Type B pancreatic cell (in vitro differentiated cells): ENCODE results near the gene CEPT1. TPM values are rescaled to one million over a fixed set of nuclear protein-coding genes. Genes with fewer than 3 reads are reported as not detected.
A peak's percentile ranks its signal among the peaks of the same experiment; 100 is the strongest.

Experiments used
- DNase-seq: peaks from one replicate; pipeline ENCODE4 v3.0.0; 2021; ENCODE audit warnings: mixed read lengths; ENCODE audit not compliant: unreplicated experiment; ENCODE audit errors: extremely low spot score
- H3K27ac Mint-ChIP-seq: 2 replicates; pipeline ENCODE4 v1.8.0; 2021; ENCODE audit warnings: mild to moderate bottlenecking, mixed read lengths
- H3K27me3 Mint-ChIP-seq: 2 replicates; pipeline ENCODE4 v1.8.0; 2021; ENCODE audit warnings: mixed read lengths
- H3K36me3 Mint-ChIP-seq: 2 replicates; pipeline ENCODE4 v1.8.0; 2021; ENCODE audit warnings: mixed read lengths
- H3K4me1 Mint-ChIP-seq: one replicate; pipeline ENCODE4 v1.8.0; 2021; ENCODE audit warnings: mixed read lengths; ENCODE audit not compliant: unreplicated experiment
- H3K4me3 Mint-ChIP-seq: 2 replicates; pipeline ENCODE4 v1.8.0; 2021; ENCODE audit warnings: mild to moderate bottlenecking, mixed read lengths
- H3K9me3 Mint-ChIP-seq: 2 replicates; pipeline ENCODE4 v1.8.0; 2021; ENCODE audit warnings: mixed read lengths
- total RNA-seq: library from RNA; stranded (reverse); gene quantifications from 2 replicates; pipeline ENCODE4 v1.2.1, GENCODE V29; 2021; ENCODE audit warnings: low replicate concordance
- TF ChIP-seq, protein P1 (sequence below): fragments of 200-600 bp; sonication (generic); conservative IDR thresholded peaks from 2 replicates; pipeline ENCODE4 v1.5.0; 2021; ENCODE audit warnings: antibody characterized with exemption, mild to moderate bottlenecking

CEPT1 gene
- total RNA-seq, 1 donor from 2014 or later: 41.0 TPM

DNA sequence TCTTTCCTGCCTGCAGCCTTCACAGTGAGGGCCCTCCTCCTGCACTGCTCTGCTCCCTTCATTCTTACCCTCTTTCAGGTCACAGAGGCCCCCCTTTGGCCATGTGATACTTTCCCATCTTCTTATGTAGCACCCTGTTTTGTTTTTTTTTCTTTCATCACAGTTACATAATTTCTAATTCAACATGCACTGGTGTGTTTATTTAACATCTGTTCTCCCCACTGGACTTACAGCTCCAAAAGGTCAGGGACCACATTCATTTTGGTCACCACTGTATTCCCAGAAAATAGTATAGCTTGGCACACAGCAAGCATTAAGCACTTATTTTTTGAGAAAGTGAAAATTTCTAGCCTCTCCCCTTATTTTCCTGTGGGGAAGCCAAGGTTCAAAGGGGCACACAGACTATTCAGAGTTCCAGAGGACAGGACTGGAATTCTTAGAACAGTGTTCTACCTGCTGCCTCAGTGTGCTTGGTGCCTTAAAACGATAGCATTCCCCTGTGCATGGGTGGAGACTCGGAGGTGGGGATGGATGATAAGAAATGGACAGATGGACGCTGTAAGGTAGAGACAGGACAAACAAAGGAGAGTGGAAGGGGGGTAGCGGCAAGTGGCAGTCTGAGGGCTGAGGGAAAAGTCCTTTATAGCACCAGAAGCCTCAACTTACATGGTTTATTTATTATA lies 55.1 kb downstream of the CEPT1 start:
- H3K36me3 Mint-ChIP-seq: peaks cover 6% of the 10 kb centered on the region
- peak overlapping the region; percentile 5 for H3K4me3 Mint-ChIP-seq
- H3K9me3 Mint-ChIP-seq: no peaks in the 10 kb centered on the region
- DNase-seq: no peak
- H3K4me1 Mint-ChIP-seq: peaks cover 22% of the 10 kb centered on the region
- TF ChIP-seq, protein P1, sequence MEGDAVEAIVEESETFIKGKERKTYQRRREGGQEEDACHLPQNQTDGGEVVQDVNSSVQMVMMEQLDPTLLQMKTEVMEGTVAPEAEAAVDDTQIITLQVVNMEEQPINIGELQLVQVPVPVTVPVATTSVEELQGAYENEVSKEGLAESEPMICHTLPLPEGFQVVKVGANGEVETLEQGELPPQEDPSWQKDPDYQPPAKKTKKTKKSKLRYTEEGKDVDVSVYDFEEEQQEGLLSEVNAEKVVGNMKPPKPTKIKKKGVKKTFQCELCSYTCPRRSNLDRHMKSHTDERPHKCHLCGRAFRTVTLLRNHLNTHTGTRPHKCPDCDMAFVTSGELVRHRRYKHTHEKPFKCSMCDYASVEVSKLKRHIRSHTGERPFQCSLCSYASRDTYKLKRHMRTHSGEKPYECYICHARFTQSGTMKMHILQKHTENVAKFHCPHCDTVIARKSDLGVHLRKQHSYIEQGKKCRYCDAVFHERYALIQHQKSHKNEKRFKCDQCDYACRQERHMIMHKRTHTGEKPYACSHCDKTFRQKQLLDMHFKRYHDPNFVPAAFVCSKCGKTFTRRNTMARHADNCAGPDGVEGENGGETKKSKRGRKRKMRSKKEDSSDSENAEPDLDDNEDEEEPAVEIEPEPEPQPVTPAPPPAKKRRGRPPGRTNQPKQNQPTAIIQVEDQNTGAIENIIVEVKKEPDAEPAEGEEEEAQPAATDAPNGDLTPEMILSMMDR: no peak
- no peaks in the 10 kb centered on the region for H3K27me3 Mint-ChIP-seq
- peak overlapping the region; percentile 12 for H3K27ac Mint-ChIP-seq

DNA sequence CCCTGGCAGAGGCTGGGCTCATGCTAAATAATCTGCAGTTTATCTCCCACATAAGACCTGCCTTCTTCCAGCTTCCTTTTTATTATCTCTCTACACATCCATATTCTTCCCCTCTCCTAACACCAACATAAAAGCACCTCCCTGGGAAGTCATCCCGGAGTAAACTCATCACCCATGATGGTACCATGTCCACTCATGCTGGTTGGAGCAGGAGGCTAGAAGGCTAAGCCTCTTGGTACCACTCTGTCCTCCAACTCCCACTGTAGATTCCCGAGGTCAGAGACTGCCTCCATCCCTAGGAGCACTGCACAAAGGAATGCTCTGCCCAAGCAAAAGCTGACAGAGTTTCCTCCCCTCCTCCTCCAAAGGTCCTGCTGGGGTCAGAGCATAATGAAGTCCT lies 56.2 kb downstream of the CEPT1 start:
- Mint-ChIP-seq H3K36me3 (peaks cover 6% of the 10 kb centered on the region), H3K9me3 (no peaks in the 10 kb centered on the region)

DNA sequence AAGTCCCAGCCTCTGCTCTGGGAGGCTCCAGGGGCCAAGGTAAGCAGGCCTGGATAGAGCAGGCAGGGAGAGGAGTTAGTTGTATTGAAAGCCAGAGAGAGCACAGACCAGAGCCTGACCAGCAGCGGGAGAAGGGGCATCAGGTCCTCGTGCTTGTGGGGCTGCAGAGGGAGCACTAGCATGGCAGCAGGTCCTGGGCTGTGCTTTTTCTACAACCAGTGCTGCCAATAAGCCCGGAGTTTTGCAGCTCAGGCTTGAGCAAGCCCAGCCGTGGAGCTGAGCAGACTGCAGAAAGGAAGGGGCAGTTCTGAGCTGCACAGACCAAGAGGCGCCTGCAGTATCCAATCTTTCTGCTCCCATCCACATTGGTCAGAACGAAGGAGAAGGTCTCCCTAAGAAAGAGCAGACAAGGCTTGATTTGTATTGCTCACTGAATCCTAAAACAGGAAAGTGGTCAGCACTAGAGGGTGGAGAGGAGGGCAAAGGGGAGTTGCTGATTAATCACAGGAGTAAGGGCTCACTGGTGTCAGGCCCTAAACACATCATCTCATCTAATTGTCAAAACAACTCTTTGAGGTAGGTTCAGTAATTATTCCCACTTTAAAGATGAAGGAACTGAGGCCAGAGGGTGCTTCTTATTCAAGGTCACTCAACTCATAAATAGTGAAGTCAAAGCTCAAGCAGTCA lies 57.7 kb downstream of the CEPT1 start:
- DNase-seq: no peak
- H3K36me3 Mint-ChIP-seq: peaks cover 6% of the 10 kb centered on the region
- H3K4me3 Mint-ChIP-seq: no peak overlapping the region
- TF ChIP-seq, protein P1: peak; percentile 56
- H3K9me3 Mint-ChIP-seq: no peaks in the 10 kb centered on the region
- no peaks in the 10 kb centered on the region for H3K27me3 Mint-ChIP-seq
- H3K27ac Mint-ChIP-seq: no peak overlapping the region
- peaks cover 31% of the 10 kb centered on the region for H3K4me1 Mint-ChIP-seq

More for the DNA sequence above, 56.2 kb downstream of the CEPT1 start:
- H3K4me3 Mint-ChIP-seq: no peak overlapping the region
- peak overlapping the region; percentile 21 for H3K27ac Mint-ChIP-seq
- H3K27me3 Mint-ChIP-seq: no peaks in the 10 kb centered on the region
- DNase-seq: no peak
- TF ChIP-seq, protein P1: no peak
- H3K4me1 Mint-ChIP-seq: peaks cover 28% of the 10 kb centered on the region

- Mint-ChIP-seq H3K9me3 (no peaks in the 10 kb centered on the region), H3K36me3 (peaks cover 3% of the 10 kb centered on the region), H3K27ac (no peak overlapping the region), H3K4me1 (peaks cover 22% of the 10 kb centered on the region), H3K27me3 (no peaks in the 10 kb centered on the region), H3K4me3 (no peak overlapping the region)
- DNase-seq: no peak
- TF ChIP-seq, protein P1: no peak
Observed at GRCh38 chr1:111198836-111199235, 58.8 kb downstream of the CEPT1 start.

GRCh38 chr1:111199329-111199728 lies 59.3 kb downstream of the CEPT1 start:
- TF ChIP-seq, protein P1: no peak
- H3K27me3 Mint-ChIP-seq: no peaks in the 10 kb centered on the region
- H3K27ac Mint-ChIP-seq: no peak overlapping the region
- H3K36me3 Mint-ChIP-seq: peaks cover 3% of the 10 kb centered on the region
- no peaks in the 10 kb centered on the region for H3K9me3 Mint-ChIP-seq
- H3K4me3 Mint-ChIP-seq: no peak overlapping the region
- H3K4me1 Mint-ChIP-seq: peaks cover 22% of the 10 kb centered on the region
- no peak for DNase-seq
